B cell (primary cell): ENCODE data around the gene EVC.

Experiments
- CTCF ChIP-seq: fragments of 200-600 bp; IDR thresholded peaks from one replicate; pipeline ENCODE4 v1.8.0; 2022; ENCODE audit warnings: antibody characterized with exemption, mild to moderate bottlenecking
- EZH2 ChIP-seq: IDR thresholded peaks from 2 replicates; pipeline ENCODE4 v1.6.1; 2012; ENCODE audit warnings: borderline replicate concordance, low read depth, mild to moderate bottlenecking, moderate library complexity, low read length; ENCODE audit not compliant: insufficient read depth, poor library complexity, severe bottlenecking

GRCh38 chr4:5753366-5753765 lies 42.4 kb downstream of the EVC start:
- no peak for TF ChIP-seq CTCF
- no peak for TF ChIP-seq EZH2
